Adrenal gland (tissue), 5 donors: ENCODE results near the gene PRKCA.

ENCODE experiments used
- POLR2A ChIP-seq, 2 donors: fragments of 450-650 bp; IDR thresholded peaks; one replicate each; pipeline ENCODE4 v1.6.1; 2017; ENCODE audit warnings: antibody characterized with exemption in 2 of 2, mild to moderate bottlenecking in 2 of 2, moderate library complexity in 1 of 2
- TF ChIP-seq, protein P1 (sequence below), 6 experiments: fragments of 450-650 bp in 4 of 6; fragments of 200-600 bp in 2 of 6; sonication (generic) in 1 of 6; IDR thresholded peaks; 1 replicate in 5 of 6; 2 replicates in 1 of 6; pipeline versions ENCODE4 v1.5.1 to v1.8.0; 2016 to 2021; ENCODE audit warnings: antibody characterized with exemption in 6 of 6, mild to moderate bottlenecking in 2 of 6, moderate library complexity in 1 of 6
- donor health status: DM: no; HTN: no; CAD: no.

DNA sequence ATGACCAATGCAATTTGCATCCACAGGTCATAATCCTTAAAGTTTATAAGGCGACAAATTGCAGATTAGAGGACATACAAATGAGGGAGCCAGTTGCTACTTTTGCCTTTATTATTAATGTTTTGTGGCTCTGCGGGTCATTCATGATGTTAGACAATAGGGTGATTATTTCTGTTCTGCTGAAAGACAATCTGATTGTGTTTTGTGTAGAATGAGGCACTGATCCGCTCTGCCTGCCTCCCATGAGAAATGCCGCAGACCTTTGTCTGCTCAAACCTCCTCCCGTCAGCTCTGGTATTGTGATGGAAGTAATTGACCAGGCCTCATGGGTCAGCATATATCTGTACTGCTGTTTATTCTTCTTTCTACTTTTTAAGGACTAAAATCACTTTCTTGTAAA lies 224.9 kb downstream of the PRKCA start:
- TF ChIP-seq, protein P1, sequence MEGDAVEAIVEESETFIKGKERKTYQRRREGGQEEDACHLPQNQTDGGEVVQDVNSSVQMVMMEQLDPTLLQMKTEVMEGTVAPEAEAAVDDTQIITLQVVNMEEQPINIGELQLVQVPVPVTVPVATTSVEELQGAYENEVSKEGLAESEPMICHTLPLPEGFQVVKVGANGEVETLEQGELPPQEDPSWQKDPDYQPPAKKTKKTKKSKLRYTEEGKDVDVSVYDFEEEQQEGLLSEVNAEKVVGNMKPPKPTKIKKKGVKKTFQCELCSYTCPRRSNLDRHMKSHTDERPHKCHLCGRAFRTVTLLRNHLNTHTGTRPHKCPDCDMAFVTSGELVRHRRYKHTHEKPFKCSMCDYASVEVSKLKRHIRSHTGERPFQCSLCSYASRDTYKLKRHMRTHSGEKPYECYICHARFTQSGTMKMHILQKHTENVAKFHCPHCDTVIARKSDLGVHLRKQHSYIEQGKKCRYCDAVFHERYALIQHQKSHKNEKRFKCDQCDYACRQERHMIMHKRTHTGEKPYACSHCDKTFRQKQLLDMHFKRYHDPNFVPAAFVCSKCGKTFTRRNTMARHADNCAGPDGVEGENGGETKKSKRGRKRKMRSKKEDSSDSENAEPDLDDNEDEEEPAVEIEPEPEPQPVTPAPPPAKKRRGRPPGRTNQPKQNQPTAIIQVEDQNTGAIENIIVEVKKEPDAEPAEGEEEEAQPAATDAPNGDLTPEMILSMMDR (IDR thresholded peaks at IDR 0.05): no peak
- no peak for TF ChIP-seq POLR2A (IDR thresholded peaks at IDR 0.05)
